Right lobe of liver (tissue), 4 donors: ENCODE data around the gene PRRX1.

Experiments used
- POLR2A ChIP-seq: fragments of 450-650 bp; IDR thresholded peaks from one replicate; pipeline ENCODE4 v1.6.1; 2017; ENCODE audit warnings: antibody characterized with exemption, mild to moderate bottlenecking
- TF ChIP-seq, protein P1 (sequence below), 4 donors: fragments of 200-600 bp in 3 of 4; fragments of 450-650 bp in 1 of 4; IDR thresholded peaks; one replicate each; pipeline versions ENCODE4 v1.5.1 to v1.8.0; 2016 to 2022; ENCODE audit warnings: antibody characterized with exemption in 4 of 4, mild to moderate bottlenecking in 2 of 4
- donor health status: DM: no; HTN: no; CAD: no.
- donor health status: DM: no; HTN: no; CAD: no.
- donor health status: DM: no; HTN: yes; CAD: no.

DNA sequence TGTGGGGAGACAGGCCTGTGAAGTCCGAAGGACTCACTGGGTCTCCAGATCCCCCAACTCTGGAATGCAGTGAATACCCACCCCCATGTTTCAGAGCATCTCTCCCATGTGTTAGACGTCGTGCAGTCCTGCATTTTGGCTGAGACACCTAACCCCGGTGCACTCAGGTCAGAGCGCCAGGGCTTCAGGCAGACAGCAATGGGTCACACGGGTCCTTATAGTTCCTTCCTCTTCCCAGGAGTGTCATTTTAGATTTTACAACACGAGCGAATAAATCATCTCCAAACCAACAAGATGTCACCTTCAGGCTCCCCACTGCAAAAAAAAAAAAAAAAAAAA, 5.1 kb downstream of the PRRX1 start:
- TF ChIP-seq, protein P1, sequence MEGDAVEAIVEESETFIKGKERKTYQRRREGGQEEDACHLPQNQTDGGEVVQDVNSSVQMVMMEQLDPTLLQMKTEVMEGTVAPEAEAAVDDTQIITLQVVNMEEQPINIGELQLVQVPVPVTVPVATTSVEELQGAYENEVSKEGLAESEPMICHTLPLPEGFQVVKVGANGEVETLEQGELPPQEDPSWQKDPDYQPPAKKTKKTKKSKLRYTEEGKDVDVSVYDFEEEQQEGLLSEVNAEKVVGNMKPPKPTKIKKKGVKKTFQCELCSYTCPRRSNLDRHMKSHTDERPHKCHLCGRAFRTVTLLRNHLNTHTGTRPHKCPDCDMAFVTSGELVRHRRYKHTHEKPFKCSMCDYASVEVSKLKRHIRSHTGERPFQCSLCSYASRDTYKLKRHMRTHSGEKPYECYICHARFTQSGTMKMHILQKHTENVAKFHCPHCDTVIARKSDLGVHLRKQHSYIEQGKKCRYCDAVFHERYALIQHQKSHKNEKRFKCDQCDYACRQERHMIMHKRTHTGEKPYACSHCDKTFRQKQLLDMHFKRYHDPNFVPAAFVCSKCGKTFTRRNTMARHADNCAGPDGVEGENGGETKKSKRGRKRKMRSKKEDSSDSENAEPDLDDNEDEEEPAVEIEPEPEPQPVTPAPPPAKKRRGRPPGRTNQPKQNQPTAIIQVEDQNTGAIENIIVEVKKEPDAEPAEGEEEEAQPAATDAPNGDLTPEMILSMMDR (IDR thresholded peaks at IDR 0.05), result no peak
- TF ChIP-seq POLR2A, result no peak
